Measurements from ENCODE around the gene IFITM1. TPM values are rescaled to one million over a fixed set of nuclear protein-coding genes. Genes with fewer than 3 reads are reported as not detected.

IFITM1 gene
- total RNA-seq, 2 experiments from 2014 or later = 1,010 to 1,055 TPM

GRCh38 chr11:278001-278951 lies 35.6 kb upstream of the IFITM1 start, which contains the start of gene NLRP6:
NLRP6 (plus strand) TSS chr11:278407; CDS start chr11:278570, 163 bp downstream.
- peak; percentile 15 for DNase-seq
- ChIA-PET POLR2A (interaction anchor here (1.0 to 8.1 kb wide), 7 partner anchors 10 to 257 kb away, joined by 3 to 75 read pairs (median 14); partner anchors contain the start of genes HRAS, PGGHG and PSMD13), CTCF (interaction anchor here (0.6 to 2.8 kb wide), 4 partner anchors 26 to 86 kb away, joined by 3 to 13 read pairs (median 3); no protein-coding TSS in a partner anchor)
- Mint-ChIP-seq H3K9me3 (peaks cover 4% of the 10 kb centered on the region), H3K4me3 (peak within 1 kb of the TSS; percentile 65), H3K27me3 (peaks cover 71% of the 10 kb centered on the region), H3K4me1 (peaks cover 47% of the 10 kb centered on the region), H3K36me3 (ENCODE audit: low read depth) (peaks cover 24% of the 10 kb centered on the region), H3K27ac (peak within 1 kb of the TSS; percentile 44)

GRCh38 chr11:279040-279965 lies 34.5 kb upstream of the IFITM1 start:
- POLR2A ChIA-PET = interaction anchor here (0.7 to 8.1 kb wide), 9 partner anchors 8 to 72 kb away, joined by 3 to 75 read pairs (median 14); partner anchors contain the start of genes BET1L, PGGHG, PSMD13 and RIC8A
- peak; percentile 19 for DNase-seq
- Mint-ChIP-seq H3K4me3 (peak overlapping the region; percentile 65), H3K36me3 (ENCODE audit: low read depth) (peaks cover 24% of the 10 kb centered on the region), H3K9me3 (peaks cover 4% of the 10 kb centered on the region), H3K27me3 (peaks cover 69% of the 10 kb centered on the region), H3K4me1 (peaks cover 47% of the 10 kb centered on the region), H3K27ac (no peak overlapping the region)
- CTCF ChIA-PET = interaction anchor here (1.0 to 2.8 kb wide), 3 partner anchors 25 to 37 kb away, joined by 3 to 13 read pairs (median 4); no protein-coding TSS in a partner anchor

GRCh38 chr11:279966-280705 lies 33.7 kb upstream of the IFITM1 start:
- DNase-seq = peak; percentile 54

GRCh38 chr11:280706-281485 lies 32.9 kb upstream of the IFITM1 start:
- Mint-ChIP-seq H3K9me3 (peaks cover 4% of the 10 kb centered on the region), H3K27me3 (peaks cover 62% of the 10 kb centered on the region), H3K36me3 (ENCODE audit: low read depth) (peaks cover 23% of the 10 kb centered on the region), H3K4me3 (peak overlapping the region; percentile 66), H3K27ac (peak overlapping the region; percentile 52), H3K4me1 (peaks cover 51% of the 10 kb centered on the region)
- ChIA-PET CTCF (interaction anchor here (1.1 to 1.8 kb wide), 4 partner anchors 25 to 74 kb away, joined by 3 to 9 read pairs (median 4); no protein-coding TSS in a partner anchor), POLR2A (interaction anchor here (0.9 to 8.1 kb wide), 9 partner anchors 7 to 44 kb away, joined by 3 to 75 read pairs (median 14); partner anchors contain the start of gene PGGHG)
- peak; percentile 54 for DNase-seq

More at GRCh38 chr11:279966-280705, 33.7 kb upstream of the IFITM1 start:
- peak overlapping the region; percentile 66 for H3K27ac Mint-ChIP-seq
- CTCF ChIA-PET = interaction anchor here (1.1 to 2.8 kb wide), 5 partner anchors 25 to 38 kb away, joined by 3 to 13 read pairs (median 4); no protein-coding TSS in a partner anchor
- H3K27me3 Mint-ChIP-seq = peaks cover 68% of the 10 kb centered on the region
- peak overlapping the region; percentile 69 for H3K4me3 Mint-ChIP-seq
- peaks cover 4% of the 10 kb centered on the region for H3K9me3 Mint-ChIP-seq
- POLR2A ChIA-PET = interaction anchor here (0.7 to 8.1 kb wide), 9 partner anchors 8 to 73 kb away, joined by 3 to 75 read pairs (median 14); partner anchors contain the start of genes BET1L, PGGHG and RIC8A
- H3K36me3 Mint-ChIP-seq (ENCODE audit: low read depth) = peaks cover 24% of the 10 kb centered on the region
- peaks cover 47% of the 10 kb centered on the region for H3K4me1 Mint-ChIP-seq

GRCh38 chr11:281486-282161 lies 32.2 kb upstream of the IFITM1 start:
- Mint-ChIP-seq H3K9me3 (peaks cover 4% of the 10 kb centered on the region), H3K27ac (no peak overlapping the region), H3K4me3 (peak overlapping the region; percentile 66), H3K36me3 (ENCODE audit: low read depth) (peaks cover 18% of the 10 kb centered on the region), H3K27me3 (peaks cover 55% of the 10 kb centered on the region), H3K4me1 (peaks cover 53% of the 10 kb centered on the region)
- CTCF ChIA-PET = interaction anchor here (1.1 to 1.8 kb wide), 3 partner anchors 31 to 74 kb away, joined by 3 to 9 read pairs (median 4); no protein-coding TSS in a partner anchor
- no peak for DNase-seq
- POLR2A ChIA-PET = interaction anchor here (0.9 to 8.1 kb wide), 7 partner anchors 9 to 35 kb away, joined by 3 to 75 read pairs (median 14); no protein-coding TSS in a partner anchor

- peaks cover 53% of the 10 kb centered on the region for H3K4me1 Mint-ChIP-seq
- POLR2A ChIA-PET = interaction anchor here (1.0 to 8.1 kb wide), 4 partner anchors 8 to 73 kb away, joined by 3 to 75 read pairs (median 10); no protein-coding TSS in a partner anchor
- H3K27ac Mint-ChIP-seq = no peak overlapping the region
- peak; percentile 10 for DNase-seq
- H3K27me3 Mint-ChIP-seq = peaks cover 54% of the 10 kb centered on the region
- peak overlapping the region; percentile 66 for H3K4me3 Mint-ChIP-seq
- CTCF ChIA-PET = interaction anchor here (1.7 kb wide), 1 partner anchor 31 kb away, joined by 9 read pairs; no protein-coding TSS in a partner anchor
- H3K9me3 Mint-ChIP-seq = peaks cover 4% of the 10 kb centered on the region
- H3K36me3 Mint-ChIP-seq (ENCODE audit: low read depth) = peaks cover 14% of the 10 kb centered on the region
Observed at GRCh38 chr11:282171-282570, 31.7 kb upstream of the IFITM1 start.

GRCh38 chr11:282630-283360 lies 31.0 kb upstream of the IFITM1 start:
- peak; percentile 11 for DNase-seq
- H3K36me3 Mint-ChIP-seq (ENCODE audit: low read depth) = peaks cover 12% of the 10 kb centered on the region
- no peak overlapping the region for H3K27ac Mint-ChIP-seq
- H3K4me3 Mint-ChIP-seq = peak overlapping the region; percentile 66
- ChIA-PET POLR2A (interaction anchor here (1.0 to 8.1 kb wide), 3 partner anchors 15 to 76 kb away, joined by 3 to 75 read pairs (median 4); partner anchors contain the start of genes BET1L and RIC8A), CTCF (interaction anchor here (0.8 kb wide), 1 partner anchor 31 kb away, joined by 3 read pairs; no protein-coding TSS in a partner anchor)
- H3K27me3 Mint-ChIP-seq = peaks cover 49% of the 10 kb centered on the region
- peaks cover under 1% of the 10 kb centered on the region for H3K9me3 Mint-ChIP-seq
- peaks cover 52% of the 10 kb centered on the region for H3K4me1 Mint-ChIP-seq

GRCh38 chr11:283405-284104 lies 30.3 kb upstream of the IFITM1 start:
- Mint-ChIP-seq H3K36me3 (ENCODE audit: low read depth) (peaks cover 16% of the 10 kb centered on the region), H3K9me3 (no peaks in the 10 kb centered on the region), H3K27ac (no peak overlapping the region), H3K4me3 (no peak overlapping the region), H3K4me1 (peaks cover 50% of the 10 kb centered on the region), H3K27me3 (peaks cover 41% of the 10 kb centered on the region)
- ChIA-PET POLR2A (interaction anchor here (1.7 to 8.1 kb wide), 2 partner anchors 16 to 76 kb away, joined by 4 to 75 read pairs; partner anchors contain the start of genes BET1L and RIC8A), CTCF (interaction anchor here (0.8 kb wide), 2 partner anchors 32 to 82 kb away, joined by 3 read pairs; no protein-coding TSS in a partner anchor)
- peak; percentile 6 for DNase-seq

Measured in activated CD4-positive, alpha-beta memory T cell treated with anti-CD3 and anti-CD28 coated beads, Interleukin-2, amount 10 ng/mL, durations not matched to agents 7 days and 5 days (primary cell).